Measurements from ENCODE around the gene NECAB3. TPM values are rescaled to one million over a fixed set of nuclear protein-coding genes. Genes with fewer than 3 reads are reported as not detected.

Gene NECAB3
- total and polyA plus RNA-seq, 2 of the 13 experiments (the other 11 are each of a cell fraction or from before 2014, with no cell fraction given), result 61.5 to 65.5 TPM

DNA sequence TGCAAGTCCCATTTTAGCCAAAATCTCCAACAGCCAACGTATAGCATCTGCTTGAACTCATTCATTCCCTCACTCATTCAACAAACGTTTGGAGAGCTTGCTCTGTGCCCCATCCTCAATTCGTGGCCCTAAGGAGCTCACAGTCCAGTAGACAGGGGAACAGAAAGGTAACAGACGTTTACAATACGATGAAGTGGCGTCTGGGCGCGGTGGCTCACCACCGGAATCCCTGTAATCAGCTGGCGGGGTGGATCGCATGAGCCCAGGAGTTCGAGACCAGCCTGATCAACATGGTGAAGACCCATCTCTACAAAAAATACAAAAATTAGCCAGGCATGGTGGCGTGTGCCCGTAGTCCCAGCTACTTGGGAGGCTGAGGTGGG is 12.7 kb upstream of the NECAB3 start (continued):
- TF ChIP-seq, protein P1, sequence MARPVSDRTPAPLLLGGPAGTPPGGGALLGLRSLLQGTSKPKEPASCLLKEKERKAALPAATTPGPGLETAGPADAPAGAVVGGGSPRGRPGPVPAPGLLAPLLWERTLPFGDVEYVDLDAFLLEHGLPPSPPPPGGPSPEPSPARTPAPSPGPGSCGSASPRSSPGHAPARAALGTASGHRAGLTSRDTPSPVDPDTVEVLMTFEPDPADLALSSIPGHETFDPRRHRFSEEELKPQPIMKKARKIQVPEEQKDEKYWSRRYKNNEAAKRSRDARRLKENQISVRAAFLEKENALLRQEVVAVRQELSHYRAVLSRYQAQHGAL (CRISPR knock-in tag; IDR thresholded peaks at IDR 0.05; ENCODE audit: not compliant biosample characterization), result no peak
- no peak for TF ChIP-seq POLR2A (IDR thresholded peaks at IDR 0.05; ENCODE audit: insufficient read depth in 1 of 2, low read depth in 2 of 2, low read length in 2 of 2)
- no peak for TF ChIP-seq ZNF143 (CRISPR knock-in tag; IDR thresholded peaks at IDR 0.05)
- no peak for TF ChIP-seq ZNF530 (CRISPR knock-in tag; IDR thresholded peaks at IDR 0.05; ENCODE audit: low read depth)
- no peak for TF ChIP-seq ZNF329 (CRISPR knock-in tag; IDR thresholded peaks at IDR 0.05; ENCODE audit: low read depth)
- TF ChIP-seq MTF1 (CRISPR knock-in tag; IDR thresholded peaks at IDR 0.05), result no peak
- TF ChIP-seq ZNF17 (CRISPR knock-in tag; IDR thresholded peaks at IDR 0.05), result no peak
- TF ChIP-seq ZNF567 (CRISPR knock-in tag; IDR thresholded peaks at IDR 0.05; ENCODE audit: borderline replicate concordance), result no peak
- TF ChIP-seq ZNF343 (CRISPR knock-in tag; IDR thresholded peaks at IDR 0.05), result 0 out of 2 replicates have a peak, but pooled peaks have one; percentile 16
- TF ChIP-seq ELF4 (CRISPR knock-in tag; IDR thresholded peaks at IDR 0.05; ENCODE audit: borderline replicate concordance), result no peak
- 0 out of 2 replicates have a peak, but pooled peaks have one; percentile 12 for TF ChIP-seq ZNF292 (CRISPR knock-in tag; IDR thresholded peaks at IDR 0.05; ENCODE audit: borderline replicate concordance, low read depth)
- TF ChIP-seq CCDC6 (CRISPR knock-in tag; IDR thresholded peaks at IDR 0.05), result no peak
- TF ChIP-seq KLF13 (CRISPR knock-in tag; IDR thresholded peaks at IDR 0.05), result 0 out of 2 replicates have a peak, but pooled peaks have one; percentile 71
- TF ChIP-seq PRMT3 (CRISPR knock-in tag; IDR thresholded peaks at IDR 0.05; ENCODE audit: borderline replicate concordance, low read depth), result no peak
- TF ChIP-seq, protein P2, sequence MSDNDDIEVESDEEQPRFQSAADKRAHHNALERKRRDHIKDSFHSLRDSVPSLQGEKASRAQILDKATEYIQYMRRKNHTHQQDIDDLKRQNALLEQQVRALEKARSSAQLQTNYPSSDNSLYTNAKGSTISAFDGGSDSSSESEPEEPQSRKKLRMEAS (IDR thresholded peaks at IDR 0.05), result no peak
- no peak for TF ChIP-seq SRY (CRISPR knock-in tag; IDR thresholded peaks at IDR 0.05)
- TF ChIP-seq, protein P3, sequence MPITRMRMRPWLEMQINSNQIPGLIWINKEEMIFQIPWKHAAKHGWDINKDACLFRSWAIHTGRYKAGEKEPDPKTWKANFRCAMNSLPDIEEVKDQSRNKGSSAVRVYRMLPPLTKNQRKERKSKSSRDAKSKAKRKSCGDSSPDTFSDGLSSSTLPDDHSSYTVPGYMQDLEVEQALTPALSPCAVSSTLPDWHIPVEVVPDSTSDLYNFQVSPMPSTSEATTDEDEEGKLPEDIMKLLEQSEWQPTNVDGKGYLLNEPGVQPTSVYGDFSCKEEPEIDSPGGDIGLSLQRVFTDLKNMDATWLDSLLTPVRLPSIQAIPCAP (CRISPR knock-in tag; IDR thresholded peaks at IDR 0.05; ENCODE audit: low read depth), result no peak
- no peak for TF ChIP-seq ESRRA (CRISPR knock-in tag; IDR thresholded peaks at IDR 0.05; ENCODE audit: low read depth)
- TF ChIP-seq ZNF891 (CRISPR knock-in tag; IDR thresholded peaks at IDR 0.05), result no peak
- no peak for TF ChIP-seq SP1 (IDR thresholded peaks at IDR 0.05)
- no peak for TF ChIP-seq SP1 (CRISPR knock-in tag; IDR thresholded peaks at IDR 0.05)
- no peak for TF ChIP-seq ZNF605 (CRISPR knock-in tag; IDR thresholded peaks at IDR 0.05)
- TF ChIP-seq ZNF563 (CRISPR knock-in tag; IDR thresholded peaks at IDR 0.05), result no peak
- TF ChIP-seq CREM (IDR thresholded peaks at IDR 0.05), result no peak
- TF ChIP-seq CREM (CRISPR knock-in tag; IDR thresholded peaks at IDR 0.05), result no peak
- no peak for TF ChIP-seq YEATS4 (CRISPR knock-in tag; IDR thresholded peaks at IDR 0.05; ENCODE audit: borderline replicate concordance)
- TF ChIP-seq, protein P4, sequence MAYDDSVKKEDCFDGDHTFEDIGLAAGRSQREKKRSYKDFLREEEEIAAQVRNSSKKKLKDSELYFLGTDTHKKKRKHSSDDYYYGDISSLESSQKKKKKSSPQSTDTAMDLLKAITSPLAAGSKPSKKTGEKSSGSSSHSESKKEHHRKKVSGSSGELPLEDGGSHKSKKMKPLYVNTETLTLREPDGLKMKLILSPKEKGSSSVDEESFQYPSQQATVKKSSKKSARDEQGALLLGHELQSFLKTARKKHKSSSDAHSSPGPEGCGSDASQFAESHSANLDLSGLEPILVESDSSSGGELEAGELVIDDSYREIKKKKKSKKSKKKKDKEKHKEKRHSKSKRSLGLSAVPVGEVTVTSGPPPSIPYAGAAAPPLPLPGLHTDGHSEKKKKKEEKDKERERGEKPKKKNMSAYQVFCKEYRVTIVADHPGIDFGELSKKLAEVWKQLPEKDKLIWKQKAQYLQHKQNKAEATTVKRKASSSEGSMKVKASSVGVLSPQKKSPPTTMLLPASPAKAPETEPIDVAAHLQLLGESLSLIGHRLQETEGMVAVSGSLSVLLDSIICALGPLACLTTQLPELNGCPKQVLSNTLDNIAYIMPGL (CRISPR knock-in tag; IDR thresholded peaks at IDR 0.05; ENCODE audit: borderline replicate concordance in 1 of 2, low read depth in 1 of 2), result peak in 1 of 2 experiments; percentile 43; a peak in 1 of 4 replicates
- no peak for TF ChIP-seq SIN3A (IDR thresholded peaks at IDR 0.05; ENCODE audit: borderline replicate concordance, low read depth, low read length)
- TF ChIP-seq NCOA2 (CRISPR knock-in tag; IDR thresholded peaks at IDR 0.05), result no peak
- TF ChIP-seq ZNF543 (CRISPR knock-in tag; IDR thresholded peaks at IDR 0.05), result 0 out of 2 replicates have a peak, but pooled peaks have one; percentile 35
- no peak for TF ChIP-seq ATF7-NPFF (CRISPR knock-in tag; IDR thresholded peaks at IDR 0.05; ENCODE audit: low read depth)
